K562 (cell line): Measurements from ENCODE around the gene DCP2. TPM values are rescaled to one million over a fixed set of nuclear protein-coding genes. Genes with fewer than 3 reads are reported as not detected.

Experiments used
- CBFA2T2 ChIP-seq: fragments of 450-650 bp; conservative IDR thresholded peaks from 2 replicates; pipeline ENCODE4 v1.6.1; 2017; ENCODE audit warnings: mild to moderate bottlenecking
- CREB3L1 ChIP-seq: fragments of 450-650 bp; IDR thresholded peaks from 2 replicates; pipeline ENCODE4 v1.6.1; 2014; ENCODE audit warnings: low read depth, mild to moderate bottlenecking, moderate library complexity, borderline replicate concordance
- ELK1 ChIP-seq: sonication (generic); formaldehyde crosslinking; IDR thresholded peaks from 2 replicates; pipeline ENCODE4 v1.8.1; 2022; ENCODE audit warnings: missing genetic modification reagents
- HMGN3 ChIP-seq: IDR thresholded peaks from 2 replicates; pipeline ENCODE4 v1.6.1; 2011; ENCODE audit warnings: borderline replicate concordance, low read depth, mild to moderate bottlenecking, mixed read lengths, low read length; ENCODE audit not compliant: insufficient read length; ENCODE audit errors: extremely low read depth
- MTA2 ChIP-seq: fragments of 450-650 bp; IDR thresholded peaks from 2 replicates; pipeline ENCODE4 v1.6.1; 2016; ENCODE audit warnings: low read depth
- POLR2G ChIP-seq: fragments of 200-400 bp; formaldehyde crosslinking; IDR thresholded peaks from 2 replicates; pipeline ENCODE4 v1.6.1; 2017; ENCODE audit warnings: low read depth, mild to moderate bottlenecking, antibody characterized with exemption, low read length, moderate library complexity
- PTBP1 ChIP-seq: fragments of 200-400 bp; formaldehyde crosslinking; IDR thresholded peaks from 2 replicates; pipeline ENCODE4 v1.6.1; 2017; ENCODE audit warnings: low read depth, low read length
- RBFOX2 ChIP-seq: fragments of 200-400 bp; formaldehyde crosslinking; IDR thresholded peaks from 2 replicates; pipeline ENCODE4 v1.6.1; 2017; ENCODE audit warnings: low read depth, mild to moderate bottlenecking, low read length, moderate library complexity
- SIN3A ChIP-seq, 2 experiments: fragments of 150-350 bp in 1 of 2; IDR thresholded peaks; 2 replicates each; pipeline ENCODE4 v1.6.1; 2011 to 2016; ENCODE audit warnings: borderline replicate concordance in 2 of 2, low read depth in 2 of 2, low read length in 2 of 2, mild to moderate bottlenecking in 2 of 2, moderate library complexity in 2 of 2; ENCODE audit not compliant: control insufficient read depth in 1 of 2
- SOX6 ChIP-seq: fragments of 450-650 bp; IDR thresholded peaks from 2 replicates; pipeline ENCODE4 v1.6.1; 2014; ENCODE audit warnings: mild to moderate bottlenecking
- VEZF1 ChIP-seq: fragments of 200-800 bp; sonication (Bioruptor generic); IDR thresholded peaks from 2 replicates; pipeline ENCODE4 v1.6.1; 2017; ENCODE audit warnings: missing genetic modification characterization, missing compliant biosample characterization
- ZEB2 ChIP-seq: fragments of 450-650 bp; IDR thresholded peaks from 2 replicates; pipeline ENCODE4 v1.6.1; 2016
- ZNF263 ChIP-seq: sonication (generic); formaldehyde crosslinking; IDR thresholded peaks from 2 replicates; pipeline ENCODE4 v1.8.0; 2022; ENCODE audit warnings: mild to moderate bottlenecking, missing genetic modification reagents, borderline replicate concordance
- ZNF3 ChIP-seq: fragments of 250-450 bp; sonication (Bioruptor Pico); IDR thresholded peaks from 2 replicates; pipeline ENCODE4 v1.5.0; 2021; ENCODE audit warnings: mild to moderate bottlenecking, moderate library complexity
- polyA plus RNA-seq, 8 experiments: library from polyadenylated mRNA; depleted of rRNA in 4 of 8; stranded (reverse) in 5 of 8; unstranded in 3 of 8; fragments of >200 nt; fragmentation: Nextera tagmentation in 2 of 8; fragmentation: Illumina TruSeq in 1 of 8; extraction: Ambion mirVana in 2 of 8; extraction: Trizol in 1 of 8; gene quantifications; 2 replicates each; pipeline versions ENCODE4 v1.2.1 to v1.2.3, GENCODE V29; 2011 to 2014; ENCODE audit warnings: inconsistent platforms in 1 of 8, missing spikeins in 1 of 8
- total RNA-seq, 7 experiments: library from RNA; depleted of rRNA in 6 of 7; stranded (reverse); fragments of >200 nt in 6 of 7; fragmentation: Illumina TruSeq in 2 of 7; extraction: Trizol in 2 of 7; gene quantifications; 2 replicates each; pipeline versions ENCODE4 v1.2.1 to v1.2.3, GENCODE V29; 2011 to 2021; ENCODE audit warnings: low replicate concordance in 1 of 7
- TF ChIP-seq, protein P1 (sequence below): fragments of 250-450 bp; sonication (Bioruptor Pico); IDR thresholded peaks from 2 replicates; pipeline ENCODE4 v1.5.1; 2021; ENCODE audit warnings: mild to moderate bottlenecking
- TF ChIP-seq, protein P2 (sequence below): sonication (generic); formaldehyde crosslinking; IDR thresholded peaks from 2 replicates; pipeline ENCODE4 v1.8.1; 2023; ENCODE audit warnings: missing genetic modification reagents, mild to moderate bottlenecking, borderline replicate concordance

The DCP2 gene
- total and polyA plus RNA-seq, 9 of the 15 experiments (the other 6 are each of a cell fraction or from before 2014, with no cell fraction given), result 25.9 to 109 (median 46.7) TPM

DNA sequence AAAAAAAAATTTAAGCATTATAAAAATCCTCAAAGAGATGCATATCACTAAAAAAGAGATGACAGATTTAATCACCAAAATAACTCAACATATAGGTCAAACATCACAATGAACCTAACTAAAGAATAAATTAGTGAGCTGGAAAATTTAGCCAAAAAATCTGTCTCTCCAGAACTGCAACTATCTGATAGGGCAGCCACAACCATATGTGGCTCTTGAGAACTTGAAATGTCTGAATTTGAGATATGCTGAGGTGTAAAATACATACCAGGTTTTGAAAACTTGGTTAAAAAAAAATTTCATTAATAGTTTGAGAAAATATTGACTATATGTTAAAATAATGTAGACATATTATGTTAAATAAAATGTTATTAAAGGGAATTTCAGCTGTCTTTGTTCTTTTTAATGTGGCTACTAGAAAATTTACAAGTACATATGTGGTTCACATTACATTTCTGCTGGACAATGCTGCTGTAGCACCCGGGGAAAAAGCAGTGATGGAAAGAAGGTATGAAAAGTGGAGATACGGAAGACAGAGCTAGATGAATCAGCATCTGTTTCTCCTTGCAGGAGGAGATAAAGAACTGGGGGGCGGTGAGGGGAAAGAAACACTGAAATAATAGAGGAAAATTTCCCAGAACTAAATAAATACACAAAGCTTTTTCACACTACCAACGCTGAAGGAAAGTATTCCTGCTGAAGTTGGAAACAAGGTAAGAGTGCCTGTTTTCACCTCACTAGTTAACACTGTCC lies 66.1 kb downstream of the DCP2 start (continued):
- no peak for TF ChIP-seq SIN3A (IDR thresholded peaks at IDR 0.05; ENCODE audit: borderline replicate concordance in 2 of 2, control insufficient read depth in 1 of 2, low read depth in 2 of 2, low read length in 2 of 2)
- TF ChIP-seq POLR2G, result no peak
- TF ChIP-seq ZEB2, result peak; percentile 79
- TF ChIP-seq MTA2, result peak; percentile 92
- TF ChIP-seq, protein P1, sequence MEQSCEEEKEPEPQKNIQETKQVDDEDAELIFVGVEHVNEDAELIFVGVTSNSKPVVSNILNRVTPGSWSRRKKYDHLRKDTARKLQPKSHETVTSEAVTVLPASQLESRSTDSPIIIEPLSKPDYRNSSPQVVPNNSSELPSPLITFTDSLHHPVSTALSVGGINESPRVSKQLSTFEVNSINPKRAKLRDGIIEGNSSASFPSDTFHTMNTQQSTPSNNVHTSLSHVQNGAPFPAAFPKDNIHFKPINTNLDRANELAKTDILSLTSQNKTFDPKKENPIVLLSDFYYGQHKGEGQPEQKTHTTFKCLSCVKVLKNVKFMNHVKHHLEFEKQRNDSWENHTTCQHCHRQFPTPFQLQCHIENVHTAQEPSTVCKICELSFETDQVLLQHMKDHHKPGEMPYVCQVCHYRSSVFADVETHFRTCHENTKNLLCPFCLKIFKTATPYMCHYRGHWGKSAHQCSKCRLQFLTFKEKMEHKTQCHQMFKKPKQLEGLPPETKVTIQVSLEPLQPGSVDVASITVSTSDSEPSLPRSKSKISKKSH (CRISPR knock-in tag), result no peak
- TF ChIP-seq HMGN3, result no peak
- TF ChIP-seq, protein P2, sequence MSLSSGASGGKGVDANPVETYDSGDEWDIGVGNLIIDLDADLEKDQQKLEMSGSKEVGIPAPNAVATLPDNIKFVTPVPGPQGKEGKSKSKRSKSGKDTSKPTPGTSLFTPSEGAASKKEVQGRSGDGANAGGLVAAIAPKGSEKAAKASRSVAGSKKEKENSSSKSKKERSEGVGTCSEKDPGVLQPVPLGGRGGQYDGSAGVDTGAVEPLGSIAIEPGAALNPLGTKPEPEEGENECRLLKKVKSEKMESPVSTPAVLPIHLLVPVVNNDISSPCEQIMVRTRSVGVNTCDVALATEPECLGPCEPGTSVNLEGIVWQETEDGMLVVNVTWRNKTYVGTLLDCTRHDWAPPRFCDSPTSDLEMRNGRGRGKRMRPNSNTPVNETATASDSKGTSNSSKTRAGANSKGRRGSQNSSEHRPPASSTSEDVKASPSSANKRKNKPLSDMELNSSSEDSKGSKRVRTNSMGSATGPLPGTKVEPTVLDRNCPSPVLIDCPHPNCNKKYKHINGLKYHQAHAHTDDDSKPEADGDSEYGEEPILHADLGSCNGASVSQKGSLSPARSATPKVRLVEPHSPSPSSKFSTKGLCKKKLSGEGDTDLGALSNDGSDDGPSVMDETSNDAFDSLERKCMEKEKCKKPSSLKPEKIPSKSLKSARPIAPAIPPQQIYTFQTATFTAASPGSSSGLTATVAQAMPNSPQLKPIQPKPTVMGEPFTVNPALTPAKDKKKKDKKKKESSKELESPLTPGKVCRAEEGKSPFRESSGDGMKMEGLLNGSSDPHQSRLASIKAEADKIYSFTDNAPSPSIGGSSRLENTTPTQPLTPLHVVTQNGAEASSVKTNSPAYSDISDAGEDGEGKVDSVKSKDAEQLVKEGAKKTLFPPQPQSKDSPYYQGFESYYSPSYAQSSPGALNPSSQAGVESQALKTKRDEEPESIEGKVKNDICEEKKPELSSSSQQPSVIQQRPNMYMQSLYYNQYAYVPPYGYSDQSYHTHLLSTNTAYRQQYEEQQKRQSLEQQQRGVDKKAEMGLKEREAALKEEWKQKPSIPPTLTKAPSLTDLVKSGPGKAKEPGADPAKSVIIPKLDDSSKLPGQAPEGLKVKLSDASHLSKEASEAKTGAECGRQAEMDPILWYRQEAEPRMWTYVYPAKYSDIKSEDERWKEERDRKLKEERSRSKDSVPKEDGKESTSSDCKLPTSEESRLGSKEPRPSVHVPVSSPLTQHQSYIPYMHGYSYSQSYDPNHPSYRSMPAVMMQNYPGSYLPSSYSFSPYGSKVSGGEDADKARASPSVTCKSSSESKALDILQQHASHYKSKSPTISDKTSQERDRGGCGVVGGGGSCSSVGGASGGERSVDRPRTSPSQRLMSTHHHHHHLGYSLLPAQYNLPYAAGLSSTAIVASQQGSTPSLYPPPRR (CRISPR knock-in tag), result no peak
- TF ChIP-seq CBFA2T2, result peak; percentile 94
- TF ChIP-seq PTBP1, result no peak
- TF ChIP-seq SOX6, result peak; percentile 83
- peak; percentile 47; the same call in 1 of the 2 replicates for TF ChIP-seq VEZF1 (CRISPR knock-in tag)
- no peak for TF ChIP-seq ZNF3 (CRISPR knock-in tag)
- no peak for TF ChIP-seq ELK1
- TF ChIP-seq CREB3L1, result no peak
- TF ChIP-seq ZNF263 (CRISPR knock-in tag), result no peak
- 0 out of 2 replicates have a peak, but pooled peaks have one; percentile 13 for TF ChIP-seq RBFOX2
